MCF 10A (cell line): ENCODE data around the gene FLVCR1. TPM values are rescaled to one million over a fixed set of nuclear protein-coding genes. Genes with fewer than 3 reads are reported as not detected.

Experiments used
- BruUV-seq: library from RNA; stranded (reverse); fragments of 400-500 nt; replicated peaks from 2 replicates; lab custom pipeline; 2021; lab: Mats Ljungman, UMichigan
- CTCF ChIA-PET: fragments of 300-600 bp; sonication (Branson Sonifier 250); formaldehyde crosslinking; extraction: SDS; loops from one replicate; lab custom pipeline; 2021; ENCODE audit warnings: antibody characterized with exemption, inconsistent platforms; lab: Yijun Ruan, JAX
- POLR2A ChIA-PET: fragments of 300-600, 350-650 bp; sonication (Branson Sonifier 250); formaldehyde crosslinking; extraction: SDS; loops from one replicate; lab custom pipeline; 2020; ENCODE audit warnings: antibody characterized with exemption, inconsistent platforms; lab: Yijun Ruan, JAX
- DNase-seq: peaks from one replicate; pipeline ENCODE4 v3.0.0-alpha.2; 2018; ENCODE audit not compliant: unreplicated experiment
- H3K27ac Mint-ChIP-seq: one replicate; pipeline ENCODE4 v1.8.0; 2022; ENCODE audit warnings: mild to moderate bottlenecking, low read depth, mixed read lengths; ENCODE audit not compliant: unreplicated experiment
- H3K27me3 Mint-ChIP-seq: one replicate; pipeline ENCODE4 v1.8.0; 2022; ENCODE audit warnings: mixed read lengths; ENCODE audit not compliant: insufficient read depth, unreplicated experiment
- H3K36me3 Mint-ChIP-seq: one replicate; pipeline ENCODE4 v1.8.0; 2022; ENCODE audit warnings: mild to moderate bottlenecking, moderate library complexity, mixed read lengths; ENCODE audit not compliant: insufficient read depth, unreplicated experiment
- H3K4me1 Mint-ChIP-seq: one replicate; pipeline ENCODE4 v1.8.0; 2022; ENCODE audit warnings: mixed read lengths; ENCODE audit not compliant: insufficient read depth, unreplicated experiment
- H3K4me3 Mint-ChIP-seq: one replicate; pipeline ENCODE4 v1.8.0; 2022; ENCODE audit warnings: mild to moderate bottlenecking, moderate library complexity, mixed read lengths; ENCODE audit not compliant: unreplicated experiment
- H3K9me3 Mint-ChIP-seq: one replicate; pipeline ENCODE4 v1.8.0; 2022; ENCODE audit warnings: mixed read lengths; ENCODE audit not compliant: unreplicated experiment
- CTCF ChIP-seq: fragments of 200-600 bp; IDR thresholded peaks from one replicate; pipeline ENCODE4 v1.8.0; 2022; ENCODE audit warnings: antibody characterized with exemption, mild to moderate bottlenecking; ENCODE audit not compliant: unreplicated experiment
- intact Hi-C: fragments of 100-400 bp; cut with micrococcal nuclease; formaldehyde crosslinking; loops from 2 replicates; pipeline ENCODE4 v1.14.1; 2022
- total RNA-seq: library from RNA; stranded (reverse); gene quantifications from 2 replicates; pipeline ENCODE4 v1.2.3, GENCODE V29; 2022

FLVCR1 gene
- total RNA-seq, 1 experiment from 2014 or later: 16.5 TPM

- H3K27me3 Mint-ChIP-seq: no peaks in the 10 kb centered on the region
- H3K27ac Mint-ChIP-seq: no peak overlapping the region
- no peak for DNase-seq
- peaks cover 7% of the 10 kb centered on the region for H3K36me3 Mint-ChIP-seq
- no peak overlapping the region for H3K4me3 Mint-ChIP-seq
- no peaks in the 10 kb centered on the region for H3K9me3 Mint-ChIP-seq
- H3K4me1 Mint-ChIP-seq: peaks cover 6% of the 10 kb centered on the region
- BruUV-seq: no TSS peak
- CTCF ChIA-PET: interaction anchor here (1.1 kb wide), 1 partner anchor 39 kb away, joined by 4 read pairs; no protein-coding TSS in a partner anchor
- TF ChIP-seq CTCF: no peak
- intact Hi-C loops: no loop called here
- POLR2A ChIA-PET: interaction anchor here (0.6 to 1.1 kb wide), 2 partner anchors 8 to 20 kb away, joined by 3 to 4 read pairs; no protein-coding TSS in a partner anchor
Measured at GRCh38 chr1:212853658-212854057, 4.4 kb upstream of the FLVCR1 start.

GRCh38 chr1:212856755-212857154, 1.3 kb upstream of the FLVCR1 start:
- intact Hi-C loops: loop anchor here (1.0 to 5.0 kb wide), 3 partner anchors 65 to 379 kb away; partner anchors contain the start of genes NSL1 and TATDN3
- no peak for TF ChIP-seq CTCF
- H3K27me3 Mint-ChIP-seq: no peaks in the 10 kb centered on the region
- no peaks in the 10 kb centered on the region for H3K9me3 Mint-ChIP-seq
- POLR2A ChIA-PET: interaction anchor here (0.6 to 5.5 kb wide), 13 partner anchors 11 to 248 kb away, joined by 3 to 134 read pairs (median 10); partner anchors contain the start of genes ATF3, NSL1 and TATDN3
- H3K27ac Mint-ChIP-seq: no peak overlapping the region
- DNase-seq: no peak
- H3K4me1 Mint-ChIP-seq: peaks cover 11% of the 10 kb centered on the region
- H3K4me3 Mint-ChIP-seq: no peak overlapping the region
- peaks cover 7% of the 10 kb centered on the region for H3K36me3 Mint-ChIP-seq
- BruUV-seq: TSS peak; percentile 63
- CTCF ChIA-PET: interaction anchor here (0.6 to 1.1 kb wide), 4 partner anchors 17 to 312 kb away, joined by 3 to 4 read pairs (median 3); no protein-coding TSS in a partner anchor

GRCh38 chr1:212858461-212859265, 588 bp downstream of the FLVCR1 start:
- Mint-ChIP-seq H3K36me3 (peaks cover 9% of the 10 kb centered on the region), H3K4me1 (peaks cover 11% of the 10 kb centered on the region), H3K27ac (peak overlapping the region; percentile 99), H3K9me3 (no peaks in the 10 kb centered on the region), H3K27me3 (no peaks in the 10 kb centered on the region), H3K4me3 (no peak overlapping the region)
- intact Hi-C loops: loop anchor here (5.0 kb wide), 1 partner anchor 381 kb away; no protein-coding TSS in a partner anchor
- ChIA-PET POLR2A (interaction anchor here (0.6 to 5.5 kb wide), 53 partner anchors 10 to 1609 kb away, joined by 3 to 134 read pairs (median 5); partner anchors contain the start of genes ANGEL2, ATF3, DTL and INTS7), CTCF (interaction anchor here (0.6 to 1.6 kb wide), 8 partner anchors 8 to 137 kb away, joined by 3 to 10 read pairs (median 5); no protein-coding TSS in a partner anchor)
- BruUV-seq: TSS peak; percentile 23
- DNase-seq: peak; percentile 64
- TF ChIP-seq CTCF: no peak
